ENCODE results near the gene STAM.

The STAM gene

DNA sequence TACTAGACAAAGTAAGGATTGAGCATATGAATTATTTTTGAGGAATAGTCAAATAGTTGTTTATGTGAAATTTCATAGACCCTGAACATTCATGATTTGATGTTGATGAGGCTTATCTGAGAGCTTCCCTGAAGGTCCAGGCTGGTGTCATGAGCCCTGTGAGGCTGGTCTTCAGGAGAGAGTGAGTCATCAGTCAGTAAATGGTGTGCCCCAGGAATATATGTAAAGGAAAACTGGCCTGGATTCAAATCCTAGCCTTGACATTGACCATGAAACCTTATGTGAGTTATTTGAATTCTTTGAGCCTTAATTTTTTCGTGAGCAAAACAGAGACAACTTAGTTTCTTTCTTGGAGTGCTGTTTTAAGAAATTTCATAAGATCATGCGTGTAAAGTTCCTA is 114.2 kb downstream of the STAM start:
- no peak overlapping the region for H3K4me2 ChIP-seq (ENCODE audit: low read depth, low read length, poor library complexity, severe bottlenecking)
- no peaks in the 10 kb centered on the region for H4K20me1 ChIP-seq (ENCODE audit: insufficient read depth, low read length, poor library complexity, severe bottlenecking)
- H3K4me1 ChIP-seq (ENCODE audit: insufficient read depth, low read length, poor library complexity, severe bottlenecking): peaks cover 7% of the 10 kb centered on the region
- H3K27me3 ChIP-seq (ENCODE audit: insufficient read depth, low read length, poor library complexity, severe bottlenecking): no peaks in the 10 kb centered on the region
- H3K79me2 ChIP-seq (ENCODE audit: insufficient read depth, low read length): no peaks in the 10 kb centered on the region
- no peak overlapping the region for H3K9ac ChIP-seq (ENCODE audit: low read depth, low read length, poor library complexity, severe bottlenecking)
- no peaks in the 10 kb centered on the region for H3K36me3 ChIP-seq (ENCODE audit: insufficient read depth, low read length)
- H2AFZ ChIP-seq (ENCODE audit: low read length): no peak overlapping the region
- H3K4me3 ChIP-seq (ENCODE audit: low read length, poor library complexity, severe bottlenecking): no peak overlapping the region
- H3K9me2 ChIP-seq (replicated peaks; ENCODE audit: low read depth, low read length): no peaks in the 10 kb centered on the region
- TF ChIP-seq, protein P1, sequence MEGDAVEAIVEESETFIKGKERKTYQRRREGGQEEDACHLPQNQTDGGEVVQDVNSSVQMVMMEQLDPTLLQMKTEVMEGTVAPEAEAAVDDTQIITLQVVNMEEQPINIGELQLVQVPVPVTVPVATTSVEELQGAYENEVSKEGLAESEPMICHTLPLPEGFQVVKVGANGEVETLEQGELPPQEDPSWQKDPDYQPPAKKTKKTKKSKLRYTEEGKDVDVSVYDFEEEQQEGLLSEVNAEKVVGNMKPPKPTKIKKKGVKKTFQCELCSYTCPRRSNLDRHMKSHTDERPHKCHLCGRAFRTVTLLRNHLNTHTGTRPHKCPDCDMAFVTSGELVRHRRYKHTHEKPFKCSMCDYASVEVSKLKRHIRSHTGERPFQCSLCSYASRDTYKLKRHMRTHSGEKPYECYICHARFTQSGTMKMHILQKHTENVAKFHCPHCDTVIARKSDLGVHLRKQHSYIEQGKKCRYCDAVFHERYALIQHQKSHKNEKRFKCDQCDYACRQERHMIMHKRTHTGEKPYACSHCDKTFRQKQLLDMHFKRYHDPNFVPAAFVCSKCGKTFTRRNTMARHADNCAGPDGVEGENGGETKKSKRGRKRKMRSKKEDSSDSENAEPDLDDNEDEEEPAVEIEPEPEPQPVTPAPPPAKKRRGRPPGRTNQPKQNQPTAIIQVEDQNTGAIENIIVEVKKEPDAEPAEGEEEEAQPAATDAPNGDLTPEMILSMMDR (conservative IDR thresholded peaks at IDR 0.05; ENCODE audit: low read length): no peak
- TF ChIP-seq EZH2phosphoT487 (IDR thresholded peaks at IDR 0.05; ENCODE audit: borderline replicate concordance): no peak
- H3F3A ChIP-seq (ENCODE audit: low read depth): no peaks in the 10 kb centered on the region
- H3K9me3 ChIP-seq (ENCODE audit: insufficient read depth, low read depth, low read length): no peaks in the 10 kb centered on the region

DNA sequence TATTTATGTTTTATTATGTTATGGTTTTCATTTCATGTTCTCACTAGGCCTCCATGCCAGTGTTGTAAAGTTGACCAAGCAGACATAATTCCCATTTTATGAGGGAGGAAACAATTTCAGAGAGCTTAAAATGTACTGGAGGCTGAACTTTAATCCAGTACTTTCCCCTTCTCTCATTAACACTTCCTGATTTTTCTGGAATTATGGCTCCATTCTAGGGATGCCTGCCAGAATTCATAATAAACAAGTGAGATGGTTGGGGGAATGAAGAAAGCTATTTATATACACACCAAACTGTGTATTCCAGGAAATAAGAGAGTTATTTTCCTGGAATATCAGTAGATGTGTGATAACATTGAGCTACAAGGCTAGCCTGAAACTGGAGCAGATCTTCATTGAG is 114.9 kb downstream of the STAM start:
- no peaks in the 10 kb centered on the region for H3K27me3 ChIP-seq (ENCODE audit: insufficient read depth, low read length, poor library complexity, severe bottlenecking)
- H3F3A ChIP-seq (ENCODE audit: low read depth): no peaks in the 10 kb centered on the region
- H3K9me2 ChIP-seq (replicated peaks; ENCODE audit: low read depth, low read length): no peaks in the 10 kb centered on the region
- H3K79me2 ChIP-seq (ENCODE audit: insufficient read depth, low read length): no peaks in the 10 kb centered on the region
- no peaks in the 10 kb centered on the region for H3K36me3 ChIP-seq (ENCODE audit: insufficient read depth, low read length)
- no peak overlapping the region for H3K4me3 ChIP-seq (ENCODE audit: low read length, poor library complexity, severe bottlenecking)
- peaks cover 7% of the 10 kb centered on the region for H3K4me1 ChIP-seq (ENCODE audit: insufficient read depth, low read length, poor library complexity, severe bottlenecking)
- H3K9ac ChIP-seq (ENCODE audit: low read depth, low read length, poor library complexity, severe bottlenecking): no peak overlapping the region
- TF ChIP-seq, protein P1 (conservative IDR thresholded peaks at IDR 0.05; ENCODE audit: low read length): no peak
- TF ChIP-seq EZH2phosphoT487 (IDR thresholded peaks at IDR 0.05; ENCODE audit: borderline replicate concordance): no peak
- H2AFZ ChIP-seq (ENCODE audit: low read length): no peak overlapping the region
- no peaks in the 10 kb centered on the region for H4K20me1 ChIP-seq (ENCODE audit: insufficient read depth, low read length, poor library complexity, severe bottlenecking)
- H3K4me2 ChIP-seq (ENCODE audit: low read depth, low read length, poor library complexity, severe bottlenecking): no peak overlapping the region
- no peaks in the 10 kb centered on the region for H3K9me3 ChIP-seq (ENCODE audit: insufficient read depth, low read depth, low read length)

DNA sequence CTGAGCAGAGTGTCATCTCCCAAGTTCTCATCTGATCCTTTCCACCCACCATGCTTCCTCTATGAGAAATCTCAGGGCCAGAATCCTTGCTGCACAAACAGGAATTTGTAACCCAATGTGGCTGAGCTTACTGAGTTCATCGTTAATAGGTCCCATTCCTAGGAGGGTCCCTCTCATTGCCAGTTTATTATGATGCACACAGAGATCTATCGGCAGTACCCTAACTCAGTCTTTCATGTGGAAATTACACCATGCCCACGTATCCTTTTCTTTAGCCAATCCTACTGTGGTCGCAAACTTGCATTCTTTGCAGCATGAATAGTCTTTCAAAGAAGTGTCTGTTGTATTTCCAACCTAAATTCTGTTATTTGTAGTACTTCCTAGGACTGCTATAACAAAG is 120.2 kb downstream of the STAM start:
- Histone ChIP-seq H3K9me2 (replicated peaks; ENCODE audit: low read depth, low read length) (no peaks in the 10 kb centered on the region), H3K4me3 (ENCODE audit: low read length, poor library complexity, severe bottlenecking) (no peak overlapping the region), H3F3A (ENCODE audit: low read depth) (no peaks in the 10 kb centered on the region), H2AFZ (ENCODE audit: low read length) (no peak overlapping the region), H3K27me3 (ENCODE audit: insufficient read depth, low read length, poor library complexity, severe bottlenecking) (no peaks in the 10 kb centered on the region), H3K4me2 (ENCODE audit: low read depth, low read length, poor library complexity, severe bottlenecking) (no peak overlapping the region), H3K36me3 (ENCODE audit: insufficient read depth, low read length) (no peaks in the 10 kb centered on the region), H3K79me2 (ENCODE audit: insufficient read depth, low read length) (no peaks in the 10 kb centered on the region), H3K4me1 (ENCODE audit: insufficient read depth, low read length, poor library complexity, severe bottlenecking) (peaks cover 4% of the 10 kb centered on the region), H3K9ac (ENCODE audit: low read depth, low read length, poor library complexity, severe bottlenecking) (no peak overlapping the region), H3K9me3 (ENCODE audit: insufficient read depth, low read depth, low read length) (0 out of 2 replicates have a peak, but pooled peaks cover 3% of the 10 kb centered on the region), H4K20me1 (ENCODE audit: insufficient read depth, low read length, poor library complexity, severe bottlenecking) (no peaks in the 10 kb centered on the region)
- TF ChIP-seq, protein P1 (conservative IDR thresholded peaks at IDR 0.05; ENCODE audit: low read length): no peak
- TF ChIP-seq EZH2phosphoT487 (IDR thresholded peaks at IDR 0.05; ENCODE audit: borderline replicate concordance): no peak

All from Loucy (cell line).